ENCODE data around the gene ADRA2B. TPM values are rescaled to one million over a fixed set of nuclear protein-coding genes. Genes with fewer than 3 reads are reported as not detected.

ADRA2B gene
- total RNA-seq, 1 experiment from 2014 or later, result 2.7 TPM

DNA sequence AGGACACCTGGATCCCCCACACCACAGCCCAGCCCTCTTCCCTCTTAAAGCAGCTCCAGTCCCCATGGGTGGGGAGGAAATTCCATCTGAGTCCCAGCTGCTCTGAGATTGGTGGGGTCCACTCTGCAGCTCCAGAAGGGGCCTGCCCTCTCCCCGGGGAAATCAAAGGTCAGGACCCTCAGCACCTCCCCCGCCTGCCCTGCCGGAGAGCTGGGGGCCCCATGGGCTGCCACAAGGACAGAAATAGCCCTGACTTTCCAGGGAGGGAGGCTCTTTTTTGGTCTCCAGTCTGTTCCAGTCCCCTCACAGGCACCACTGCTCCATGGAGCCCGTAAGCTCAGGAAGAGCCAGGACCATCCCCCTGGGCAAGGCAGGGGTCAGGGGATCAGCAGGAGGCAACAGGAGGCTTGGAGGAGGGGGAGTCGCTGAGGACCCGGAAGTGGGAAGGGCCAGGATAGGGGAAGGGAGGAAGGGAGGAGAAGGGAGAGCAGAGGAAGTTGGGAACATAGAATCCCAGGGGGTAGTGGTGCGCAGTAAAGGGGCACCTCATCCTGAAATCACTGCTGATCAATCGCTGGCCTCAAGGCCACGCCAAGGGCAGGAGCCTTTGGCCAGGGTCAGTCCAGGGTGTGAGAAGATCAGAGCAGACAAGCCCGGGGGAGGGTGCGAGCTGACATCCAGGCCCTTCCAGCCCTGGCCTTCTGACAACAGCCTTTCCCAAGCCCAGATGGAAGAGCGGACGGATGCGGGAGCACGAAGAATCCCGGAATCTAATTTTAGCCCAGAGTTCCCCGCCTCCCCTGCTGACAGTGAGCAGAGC is 7.6 kb downstream of the ADRA2B start:
- Histone ChIP-seq H3K23me2 (ENCODE audit: insufficient read length, low read depth, low read length, poor library complexity, severe bottlenecking) (no peaks in the 10 kb centered on the region), H4K91ac (ENCODE audit: insufficient read length, low read depth, low read length) (no peak overlapping the region), H2BK20ac (ENCODE audit: low read depth, low read length, poor library complexity, severe bottlenecking) (no peak overlapping the region), H3T11ph (ENCODE audit: low read length) (no peak overlapping the region), H3K18ac (ENCODE audit: insufficient read length, low read depth, low read length) (peak overlapping the region; percentile 58), H3K9ac (ENCODE audit: extremely low read depth, insufficient read length, low read length) (no peak overlapping the region), H2AK5ac (ENCODE audit: insufficient read length, low read length) (no peak overlapping the region), H3K79me1 (ENCODE audit: insufficient read depth, low read depth, low read length, poor library complexity, severe bottlenecking) (no peaks in the 10 kb centered on the region), H2AFZ (ENCODE audit: low read length) (no peak overlapping the region), H2BK120ac (ENCODE audit: low read depth, low read length, poor library complexity, severe bottlenecking) (no peak overlapping the region), H4K5ac (ENCODE audit: insufficient read length, low read depth, low read length) (no peak overlapping the region), H3K23ac (ENCODE audit: insufficient read length, low read depth, low read length) (no peak overlapping the region), H3K14ac (ENCODE audit: insufficient read depth, low read length) (peak overlapping the region; percentile 39; the same call in 1 of the 2 replicates), H3K4me2 (ENCODE audit: insufficient read depth, insufficient read length, low read length) (no peak overlapping the region), H3K9me3 (ENCODE audit: control insufficient read depth, low read depth, low read length) (no peaks in the 10 kb centered on the region), H2BK15ac (ENCODE audit: low read depth, low read length) (no peak overlapping the region), H4K20me1 (ENCODE audit: control insufficient read depth, insufficient read depth, insufficient read length) (no peaks in the 10 kb centered on the region), H3K4ac (ENCODE audit: low read depth, low read length) (no peak overlapping the region), H3K4me1 (ENCODE audit: insufficient read depth, low read length) (peaks cover 6% of the 10 kb centered on the region; the same call in 1 of the 2 replicates), H3K27ac (ENCODE audit: insufficient read length, low read depth, low read length) (no peak overlapping the region), H3K79me2 (ENCODE audit: insufficient read depth, low read length) (no peaks in the 10 kb centered on the region), H3K56ac (ENCODE audit: insufficient read length, low read depth, low read length) (no peak overlapping the region), H2BK12ac (ENCODE audit: insufficient read length, low read depth, low read length) (no peak overlapping the region), H3K27me3 (ENCODE audit: insufficient read depth, low read length) (no peaks in the 10 kb centered on the region), H2BK5ac (ENCODE audit: insufficient read length, low read length) (no peak overlapping the region), H4K8ac (replicated peaks; ENCODE audit: insufficient read length, low read depth, low read length) (no peak overlapping the region)
- TF ChIP-seq, protein P1, sequence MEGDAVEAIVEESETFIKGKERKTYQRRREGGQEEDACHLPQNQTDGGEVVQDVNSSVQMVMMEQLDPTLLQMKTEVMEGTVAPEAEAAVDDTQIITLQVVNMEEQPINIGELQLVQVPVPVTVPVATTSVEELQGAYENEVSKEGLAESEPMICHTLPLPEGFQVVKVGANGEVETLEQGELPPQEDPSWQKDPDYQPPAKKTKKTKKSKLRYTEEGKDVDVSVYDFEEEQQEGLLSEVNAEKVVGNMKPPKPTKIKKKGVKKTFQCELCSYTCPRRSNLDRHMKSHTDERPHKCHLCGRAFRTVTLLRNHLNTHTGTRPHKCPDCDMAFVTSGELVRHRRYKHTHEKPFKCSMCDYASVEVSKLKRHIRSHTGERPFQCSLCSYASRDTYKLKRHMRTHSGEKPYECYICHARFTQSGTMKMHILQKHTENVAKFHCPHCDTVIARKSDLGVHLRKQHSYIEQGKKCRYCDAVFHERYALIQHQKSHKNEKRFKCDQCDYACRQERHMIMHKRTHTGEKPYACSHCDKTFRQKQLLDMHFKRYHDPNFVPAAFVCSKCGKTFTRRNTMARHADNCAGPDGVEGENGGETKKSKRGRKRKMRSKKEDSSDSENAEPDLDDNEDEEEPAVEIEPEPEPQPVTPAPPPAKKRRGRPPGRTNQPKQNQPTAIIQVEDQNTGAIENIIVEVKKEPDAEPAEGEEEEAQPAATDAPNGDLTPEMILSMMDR (conservative IDR thresholded peaks at IDR 0.05), result no peak
- peak; percentile 64 for DNase-seq
- peaks cover 7% of the 10 kb centered on the region for H3K27me3 Mint-ChIP-seq (ENCODE audit: low read depth)
- H3K36me3 Mint-ChIP-seq (ENCODE audit: insufficient read depth in 1 of 3, low read depth in 3 of 3), result peaks cover 5 to 8% (median 7%) of the 10 kb centered on the region in 3 experiments; a peak in 5 of 7 replicates
- H3K27ac Mint-ChIP-seq, result peak overlapping the region in 1 of 3 experiments; percentile 49; a peak in 3 of 7 replicates
- peak overlapping the region in 1 of 2 experiments; percentile 53; a peak in 4 of 5 replicates for H3K4me3 Mint-ChIP-seq
- H3K9me3 Mint-ChIP-seq, result peaks cover 9 to 11% of the 10 kb centered on the region in 2 experiments
- WGBS (ENCODE audit: extremely low coverage, insufficient read length, low lambda C conversion rate), result no CpG with 5 or more reads among the region's 17 CpGs
- H3K4me1 Mint-ChIP-seq, result peaks cover 22 to 37% of the 10 kb centered on the region in 2 experiments

Measured in H9 (cell line).